Tibial artery (tissue), 4 donors: ENCODE results near the gene MTCP1.

Source experiments
- DNase-seq, 2 donors: peaks; one replicate each; pipeline ENCODE4 v3.0.0-alpha.2; 2019
- H3K27ac ChIP-seq, 2 donors: fragments of 200-600 bp; sonication (generic) in 1 of 2; 1 replicate in 1 of 2; 2 replicates in 1 of 2; pipeline ENCODE4 v1.5.1; 2018 to 2019; ENCODE audit warnings: mild to moderate bottlenecking in 1 of 2
- H3K27me3 ChIP-seq, 2 donors: fragments of 200-600 bp; sonication (generic) in 1 of 2; one replicate each; pipeline versions ENCODE4 v1.5.1 to v1.6.0; 2016 to 2019
- H3K36me3 ChIP-seq, 3 donors: fragments of 200-600 bp; sonication (generic) in 2 of 3; one replicate each; pipeline ENCODE4 v1.5.1; 2016 to 2019; ENCODE audit warnings: mild to moderate bottlenecking in 2 of 3
- H3K4me1 ChIP-seq, 4 donors: fragments of 200-600 bp; sonication (generic) in 2 of 4; 1 replicate in 3 of 4; 2 replicates in 1 of 4; pipeline ENCODE4 v1.5.1; 2016 to 2019
- H3K4me3 ChIP-seq, 2 donors: fragments of 200-600 bp; sonication (generic) in 1 of 2; 1 replicate in 1 of 2; 2 replicates in 1 of 2; pipeline ENCODE4 v1.5.1; 2018 to 2019; ENCODE audit warnings: mild to moderate bottlenecking in 2 of 2
- H3K9me3 ChIP-seq, 3 donors: fragments of 200-600 bp; sonication (generic) in 1 of 3; one replicate each; pipeline ENCODE4 v1.5.1; 2016 to 2019
- intact Hi-C: fragments of 100-400 bp; cut with DNase I; formaldehyde crosslinking; loops from one replicate; pipeline ENCODE4 v1.15.0; 2023; ENCODE audit warnings: low total_unique reads
- TF ChIP-seq, protein P1 (sequence below), 2 experiments: fragments of 200-600 bp in 1 of 2; fragments of 450-650 bp in 1 of 2; IDR thresholded peaks; one replicate each; pipeline ENCODE4 v1.5.1; 2017 to 2019; ENCODE audit warnings: antibody characterized with exemption in 2 of 2, mild to moderate bottlenecking in 1 of 2, moderate library complexity in 1 of 2

MTCP1 gene

DNA sequence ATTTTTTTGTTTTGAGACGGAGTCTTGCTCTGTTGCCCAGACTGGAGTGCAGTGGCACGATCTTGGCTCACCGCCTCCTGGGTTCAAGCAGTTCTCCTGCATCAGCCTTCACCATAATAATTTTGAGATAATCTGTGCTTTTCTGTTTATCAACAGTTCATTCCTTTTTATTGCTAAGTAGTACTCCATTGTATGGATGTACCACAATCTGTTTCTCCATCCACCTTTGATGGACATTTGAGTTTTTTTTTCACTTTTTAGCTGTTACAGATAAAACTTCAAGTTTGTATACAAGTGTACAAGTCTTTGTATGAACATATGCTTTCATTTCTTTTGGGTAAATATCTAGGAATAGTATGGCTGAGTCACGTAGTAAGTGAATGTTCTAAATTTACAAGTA is 35.2 kb downstream of the MTCP1 start:
- H3K27me3 ChIP-seq = no peaks in the 10 kb centered on the region
- intact Hi-C loops = no loop called here
- no peak overlapping the region for H3K27ac ChIP-seq
- H3K9me3 ChIP-seq = no peaks in the 10 kb centered on the region
- no peak overlapping the region for H3K4me3 ChIP-seq
- TF ChIP-seq, protein P1, sequence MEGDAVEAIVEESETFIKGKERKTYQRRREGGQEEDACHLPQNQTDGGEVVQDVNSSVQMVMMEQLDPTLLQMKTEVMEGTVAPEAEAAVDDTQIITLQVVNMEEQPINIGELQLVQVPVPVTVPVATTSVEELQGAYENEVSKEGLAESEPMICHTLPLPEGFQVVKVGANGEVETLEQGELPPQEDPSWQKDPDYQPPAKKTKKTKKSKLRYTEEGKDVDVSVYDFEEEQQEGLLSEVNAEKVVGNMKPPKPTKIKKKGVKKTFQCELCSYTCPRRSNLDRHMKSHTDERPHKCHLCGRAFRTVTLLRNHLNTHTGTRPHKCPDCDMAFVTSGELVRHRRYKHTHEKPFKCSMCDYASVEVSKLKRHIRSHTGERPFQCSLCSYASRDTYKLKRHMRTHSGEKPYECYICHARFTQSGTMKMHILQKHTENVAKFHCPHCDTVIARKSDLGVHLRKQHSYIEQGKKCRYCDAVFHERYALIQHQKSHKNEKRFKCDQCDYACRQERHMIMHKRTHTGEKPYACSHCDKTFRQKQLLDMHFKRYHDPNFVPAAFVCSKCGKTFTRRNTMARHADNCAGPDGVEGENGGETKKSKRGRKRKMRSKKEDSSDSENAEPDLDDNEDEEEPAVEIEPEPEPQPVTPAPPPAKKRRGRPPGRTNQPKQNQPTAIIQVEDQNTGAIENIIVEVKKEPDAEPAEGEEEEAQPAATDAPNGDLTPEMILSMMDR (IDR thresholded peaks at IDR 0.05) = no peak
- H3K4me1 ChIP-seq = no peaks in the 10 kb centered on the region
- no peak for DNase-seq
- H3K36me3 ChIP-seq = peaks cover 6 to 7% (median 7%) of the 10 kb centered on the region in 3 donors

DNA sequence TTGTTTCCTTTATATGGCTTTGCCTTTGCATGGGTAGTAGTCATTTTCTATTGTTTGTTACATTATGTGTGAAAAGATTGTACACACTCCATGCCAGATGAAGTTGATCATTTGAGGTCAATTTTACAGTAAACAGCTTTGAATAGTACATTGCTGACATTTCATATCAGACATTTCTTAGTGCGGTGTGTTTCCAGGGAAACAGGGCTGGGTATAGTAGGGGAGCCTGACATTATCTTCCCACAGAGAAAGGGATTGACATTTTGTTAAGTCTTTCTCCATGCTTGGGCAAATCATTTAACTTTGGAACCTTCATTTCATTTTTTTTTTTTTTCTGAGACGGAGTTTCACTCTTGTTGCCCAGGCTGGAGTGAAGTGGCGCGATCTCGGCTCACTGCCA is 39.3 kb downstream of the MTCP1 start:
- Histone ChIP-seq H3K4me1 (peaks cover 0 to 14% (median 0%) of the 10 kb centered on the region in 4 donors), H3K4me3 (no peak overlapping the region), H3K36me3 (peaks cover 0 to 7% (median 7%) of the 10 kb centered on the region in 3 donors), H3K27me3 (no peaks in the 10 kb centered on the region), H3K27ac (no peak overlapping the region), H3K9me3 (no peaks in the 10 kb centered on the region)
- intact Hi-C loops = no loop called here
- DNase-seq = no peak
- TF ChIP-seq, protein P1 (IDR thresholded peaks at IDR 0.05) = no peak

DNA sequence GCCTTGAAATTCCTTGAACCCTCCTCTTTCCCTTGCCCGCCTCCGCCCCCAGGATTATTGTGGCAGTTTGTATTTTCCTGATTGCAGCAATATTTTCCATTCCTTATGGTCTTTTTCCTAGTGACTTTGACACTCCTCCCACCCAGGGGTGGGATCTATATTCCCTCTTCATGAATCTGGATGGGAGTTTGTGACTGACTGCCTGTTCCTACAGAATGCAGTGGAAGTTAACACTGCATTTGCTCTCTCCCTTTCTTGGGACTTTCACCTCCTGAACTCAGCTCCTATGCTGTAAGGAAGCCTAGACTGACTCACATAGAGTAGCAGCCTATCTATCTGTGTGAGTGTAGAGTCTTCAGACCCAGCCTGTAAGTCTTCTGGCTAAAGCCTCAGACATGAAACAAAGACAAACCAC is 42.1 kb downstream of the MTCP1 start:
- TF ChIP-seq, protein P1 (IDR thresholded peaks at IDR 0.05) = no peak
- Histone ChIP-seq H3K4me3 (no peak overlapping the region), H3K4me1 (peaks cover 0 to 14% (median 0%) of the 10 kb centered on the region in 4 donors), H3K36me3 (no peaks in the 10 kb centered on the region), H3K27ac (peak overlapping the region; percentile 95), H3K27me3 (no peaks in the 10 kb centered on the region), H3K9me3 (no peaks in the 10 kb centered on the region)
- DNase-seq = no peak
- intact Hi-C loops = no loop called here

DNA sequence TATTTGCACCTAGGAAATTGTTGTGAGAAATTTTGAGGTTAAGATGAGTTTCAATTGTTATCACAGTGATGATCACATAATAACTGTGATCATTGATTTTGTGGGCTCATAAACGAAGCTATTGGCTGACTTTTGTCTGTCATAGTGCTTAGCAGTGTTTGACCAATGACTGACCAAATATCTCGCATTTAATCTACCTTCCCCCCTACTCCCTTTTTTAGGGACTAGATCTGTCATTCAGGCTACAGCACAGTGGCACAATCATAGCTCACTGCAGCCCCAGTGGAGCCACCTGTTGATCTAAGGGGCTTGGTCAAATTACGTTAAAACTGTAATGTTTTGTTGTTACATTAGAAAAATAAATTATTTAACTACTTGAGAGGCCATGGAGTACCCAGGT is 42.8 kb downstream of the MTCP1 start:
- intact Hi-C loops = no loop called here
- H3K9me3 ChIP-seq = no peaks in the 10 kb centered on the region
- H3K36me3 ChIP-seq = no peaks in the 10 kb centered on the region
- H3K4me3 ChIP-seq = peak overlapping the region; percentile 69 to 77
- H3K4me1 ChIP-seq = peaks cover 0 to 14% (median 0%) of the 10 kb centered on the region in 4 donors
- peak overlapping the region; percentile 95 for H3K27ac ChIP-seq
- TF ChIP-seq, protein P1 (IDR thresholded peaks at IDR 0.05) = no peak
- DNase-seq = no peak
- H3K27me3 ChIP-seq = no peaks in the 10 kb centered on the region

DNA sequence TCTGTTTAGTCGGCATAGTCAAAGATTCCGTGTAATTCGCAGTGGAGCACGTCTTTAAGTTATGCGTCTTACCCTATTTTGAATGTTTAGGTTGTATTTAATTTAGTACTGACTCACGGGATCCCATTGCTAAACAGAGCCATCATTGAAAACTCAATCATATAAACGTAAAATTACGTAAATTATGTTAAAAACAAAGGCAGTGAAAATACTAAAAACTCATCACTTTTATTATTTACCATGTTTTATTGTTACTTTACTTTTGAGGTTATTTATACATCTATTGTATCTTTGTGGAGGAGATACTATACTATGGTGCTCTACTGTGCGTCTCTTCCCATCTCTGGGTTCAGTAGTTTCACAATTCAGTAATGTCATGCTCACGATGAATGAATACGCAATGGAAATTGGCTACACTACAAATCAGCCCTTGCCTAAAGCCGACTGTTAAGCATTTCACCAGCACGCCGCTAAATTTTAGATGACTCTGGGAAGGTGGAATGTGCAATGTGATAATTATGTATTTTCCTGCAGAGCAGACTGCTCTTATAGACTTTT is 43.3 kb downstream of the MTCP1 start:
- TF ChIP-seq, protein P1 (IDR thresholded peaks at IDR 0.05) = no peak
- Histone ChIP-seq H3K27me3 (no peaks in the 10 kb centered on the region), H3K27ac (peak overlapping the region; percentile 95), H3K36me3 (no peaks in the 10 kb centered on the region), H3K4me1 (peaks cover 0 to 14% (median 0%) of the 10 kb centered on the region in 4 donors), H3K4me3 (peak overlapping the region; percentile 69 to 77), H3K9me3 (no peaks in the 10 kb centered on the region)
- intact Hi-C loops = no loop called here
- DNase-seq = peak in 1 of 2 donors; percentile 21
